HEK293 (cell line): ENCODE results near the gene LHFPL2.

Experiments used
- CTCF ChIA-PET: fragments of 350-600 bp; formaldehyde crosslinking; extraction: SDS; loops from one replicate; lab custom pipeline; 2021; ENCODE audit warnings: antibody characterized with exemption; lab: Yijun Ruan, JAX
- POLR2A ChIA-PET: fragments of 300-600 bp; formaldehyde crosslinking; extraction: SDS; loops from one replicate; lab custom pipeline; 2020; ENCODE audit warnings: antibody characterized with exemption, inconsistent platforms; lab: Yijun Ruan, JAX
- H3K27ac ChIP-seq: fragments of 200-500 bp; sonication (Bioruptor generic); 2 replicates; pipeline ENCODE4 v1.5.1; 2014; ENCODE audit warnings: low read depth, low read length, control low read depth, inconsistent platforms; ENCODE audit errors: extremely low read depth
- H3K36me3 ChIP-seq, 2 experiments: fragments of 200-500 bp in 1 of 2; sonication (Bioruptor generic) in 1 of 2; 1 replicate in 1 of 2; 2 replicates in 1 of 2; pipeline ENCODE4 v1.5.1; 2014 to 2017; ENCODE audit warnings: inconsistent platforms in 2 of 2, low read length in 2 of 2; ENCODE audit not compliant: control insufficient read depth in 2 of 2, insufficient read depth in 1 of 2
- H3K4me1 ChIP-seq: fragments of 200-500 bp; sonication (Bioruptor generic); 2 replicates; pipeline ENCODE4 v1.5.1; 2014; ENCODE audit warnings: mild to moderate bottlenecking, low read length, inconsistent platforms; ENCODE audit not compliant: control insufficient read depth, insufficient read depth
- H3K4me3 ChIP-seq: 2 replicates; pipeline ENCODE4 v1.5.1; 2011; ENCODE audit warnings: low read depth, mild to moderate bottlenecking, control low read depth, low read length, moderate library complexity
- H3K9me3 ChIP-seq: fragments of 200-500 bp; sonication (Bioruptor generic); 2 replicates; pipeline ENCODE4 v1.5.1; 2014; ENCODE audit warnings: low read depth, low read length, inconsistent platforms; ENCODE audit not compliant: control insufficient read depth, insufficient read depth
- OSR2 ChIP-seq: fragments of 450-650 bp; formaldehyde crosslinking; IDR thresholded peaks from 2 replicates; pipeline ENCODE4 v1.5.1; 2016; ENCODE audit warnings: missing biosample characterization, missing genetic modification characterization
- SP3 ChIP-seq: fragments of 450-650 bp; formaldehyde crosslinking; IDR thresholded peaks from 2 replicates; pipeline ENCODE4 v1.5.1; 2016; ENCODE audit warnings: missing biosample characterization, missing genetic modification characterization
- TCF7L2 ChIP-seq: IDR thresholded peaks from 2 replicates; pipeline ENCODE4 v1.6.1; 2011; ENCODE audit warnings: low read depth, mild to moderate bottlenecking, inconsistent platforms, low read length, moderate library complexity, borderline replicate concordance
- TSHZ1 ChIP-seq: fragments of 450-650 bp; formaldehyde crosslinking; IDR thresholded peaks from 2 replicates; pipeline ENCODE4 v1.5.1; 2016; ENCODE audit warnings: missing biosample characterization, missing genetic modification characterization, borderline replicate concordance
- ZFP3 ChIP-seq: fragments of 450-650 bp; formaldehyde crosslinking; IDR thresholded peaks from 2 replicates; pipeline ENCODE4 v1.5.1; 2016; ENCODE audit warnings: low read depth, missing biosample characterization, missing genetic modification characterization
- ZNF19 ChIP-seq: fragments of 450-650 bp; formaldehyde crosslinking; IDR thresholded peaks from 2 replicates; pipeline ENCODE4; 2016; ENCODE audit warnings: missing biosample characterization, missing genetic modification characterization, low read depth
- ZNF202 ChIP-seq: fragments of 450-650 bp; formaldehyde crosslinking; IDR thresholded peaks from 2 replicates; pipeline ENCODE4 v1.5.1; 2016; ENCODE audit warnings: missing biosample characterization, missing genetic modification characterization, borderline replicate concordance
- ZNF266 ChIP-seq: fragments of 450-650 bp; formaldehyde crosslinking; IDR thresholded peaks from 2 replicates; pipeline ENCODE4 v1.5.1; 2016; ENCODE audit warnings: missing biosample characterization, missing genetic modification characterization, low read depth
- ZNF423 ChIP-seq: fragments of 450-650 bp; formaldehyde crosslinking; IDR thresholded peaks from 2 replicates; pipeline ENCODE4 v1.5.1; 2016; ENCODE audit warnings: missing biosample characterization, missing genetic modification characterization
- ZNF530 ChIP-seq: fragments of 450-650 bp; formaldehyde crosslinking; IDR thresholded peaks from 2 replicates; pipeline ENCODE4 v1.5.1; 2016; ENCODE audit warnings: low read depth, missing biosample characterization, missing genetic modification characterization
- ZNF549 ChIP-seq: fragments of 450-650 bp; IDR thresholded peaks from 2 replicates; pipeline ENCODE4 v1.5.1; 2018; ENCODE audit warnings: missing biosample characterization, missing genetic modification characterization, mild to moderate bottlenecking, inconsistent platforms, moderate library complexity
- ZNF654 ChIP-seq: fragments of 450-650 bp; formaldehyde crosslinking; IDR thresholded peaks from 2 replicates; pipeline ENCODE4 v1.5.1; 2016; ENCODE audit warnings: low read depth, missing biosample characterization, missing genetic modification characterization
- ZNF768 ChIP-seq: fragments of 450-650 bp; formaldehyde crosslinking; IDR thresholded peaks from 2 replicates; pipeline ENCODE4 v1.5.1; 2018; ENCODE audit warnings: missing biosample characterization, mild to moderate bottlenecking, missing genetic modification characterization
- TF ChIP-seq, protein P1 (sequence below): fragments of 450-650 bp; formaldehyde crosslinking; IDR thresholded peaks from 2 replicates; pipeline ENCODE4 v1.5.1; 2016; ENCODE audit warnings: missing biosample characterization, missing genetic modification characterization
- TF ChIP-seq, protein P2 (sequence below): fragments of 450-650 bp; formaldehyde crosslinking; IDR thresholded peaks from 2 replicates; pipeline ENCODE4 v1.5.1; 2016; ENCODE audit warnings: missing biosample characterization, missing genetic modification characterization, low read depth
- TF ChIP-seq, protein P3 (sequence below): fragments of 450-650 bp; formaldehyde crosslinking; IDR thresholded peaks from 2 replicates; pipeline ENCODE4 v1.5.1; 2016; ENCODE audit warnings: missing biosample characterization, missing genetic modification characterization
- TF ChIP-seq, protein P4 (sequence below): fragments of 450-650 bp; formaldehyde crosslinking; IDR thresholded peaks from 2 replicates; pipeline ENCODE4 v1.5.1; 2016; ENCODE audit warnings: missing biosample characterization, missing genetic modification characterization
- TF ChIP-seq, protein P5 (sequence below): fragments of 450-650 bp; formaldehyde crosslinking; IDR thresholded peaks from 2 replicates; pipeline ENCODE4 v1.5.1; 2017; ENCODE audit warnings: missing biosample characterization, mild to moderate bottlenecking, missing genetic modification characterization, moderate library complexity

LHFPL2 gene

GRCh38 chr5:78508186-78508765 is 140.3 kb downstream of the LHFPL2 start (continued):
- TF ChIP-seq SP3 (tag by site-specific recombination) (no peak), ZNF530 (tag by site-specific recombination) (no peak)
- TF ChIP-seq, protein P1, sequence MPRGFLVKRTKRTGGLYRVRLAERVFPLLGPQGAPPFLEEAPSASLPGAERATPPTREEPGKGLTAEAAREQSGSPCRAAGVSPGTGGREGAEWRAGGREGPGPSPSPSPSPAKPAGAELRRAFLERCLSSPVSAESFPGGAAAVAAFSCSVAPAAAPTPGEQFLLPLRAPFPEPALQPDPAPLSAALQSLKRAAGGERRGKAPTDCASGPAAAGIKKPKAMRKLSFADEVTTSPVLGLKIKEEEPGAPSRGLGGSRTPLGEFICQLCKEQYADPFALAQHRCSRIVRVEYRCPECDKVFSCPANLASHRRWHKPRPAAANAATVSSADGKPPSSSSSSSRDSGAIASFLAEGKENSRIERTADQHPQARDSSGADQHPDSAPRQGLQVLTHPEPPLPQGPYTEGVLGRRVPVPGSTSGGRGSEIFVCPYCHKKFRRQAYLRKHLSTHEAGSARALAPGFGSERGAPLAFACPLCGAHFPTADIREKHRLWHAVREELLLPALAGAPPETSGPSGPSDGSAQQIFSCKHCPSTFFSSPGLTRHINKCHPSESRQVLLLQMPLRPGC, result peak; percentile 64; the same call in 1 of the 2 replicates

- no peaks in the 10 kb centered on the region for H3K9me3 ChIP-seq
- peak overlapping the region; percentile 53; the same call in 1 of the 2 replicates for H3K27ac ChIP-seq
- peaks cover 45% of the 10 kb centered on the region for H3K4me1 ChIP-seq
- CTCF ChIA-PET, result interaction anchor here (0.6 to 0.7 kb wide), 2 partner anchors 429 to 459 kb away, joined by 3 to 4 read pairs; no protein-coding TSS in a partner anchor
- TF ChIP-seq ZNF549 (no peak), TSHZ1 (tag by site-specific recombination) (no peak), ZNF768 (tag by site-specific recombination) (no peak), ZNF423 (tag by site-specific recombination) (no peak), ZNF654 (tag by site-specific recombination) (no peak), ZNF19 (no peak), ZFP3 (no peak), TCF7L2 (no peak), ZNF266 (tag by site-specific recombination) (no peak), OSR2 (tag by site-specific recombination) (0 out of 2 replicates have a peak, but pooled peaks have one; percentile 44), ZNF202 (tag by site-specific recombination) (no peak)
- TF ChIP-seq, protein P2, sequence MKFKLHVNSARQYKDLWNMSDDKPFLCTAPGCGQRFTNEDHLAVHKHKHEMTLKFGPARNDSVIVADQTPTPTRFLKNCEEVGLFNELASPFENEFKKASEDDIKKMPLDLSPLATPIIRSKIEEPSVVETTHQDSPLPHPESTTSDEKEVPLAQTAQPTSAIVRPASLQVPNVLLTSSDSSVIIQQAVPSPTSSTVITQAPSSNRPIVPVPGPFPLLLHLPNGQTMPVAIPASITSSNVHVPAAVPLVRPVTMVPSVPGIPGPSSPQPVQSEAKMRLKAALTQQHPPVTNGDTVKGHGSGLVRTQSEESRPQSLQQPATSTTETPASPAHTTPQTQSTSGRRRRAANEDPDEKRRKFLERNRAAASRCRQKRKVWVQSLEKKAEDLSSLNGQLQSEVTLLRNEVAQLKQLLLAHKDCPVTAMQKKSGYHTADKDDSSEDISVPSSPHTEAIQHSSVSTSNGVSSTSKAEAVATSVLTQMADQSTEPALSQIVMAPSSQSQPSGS, result no peak
- TF ChIP-seq, protein P3, sequence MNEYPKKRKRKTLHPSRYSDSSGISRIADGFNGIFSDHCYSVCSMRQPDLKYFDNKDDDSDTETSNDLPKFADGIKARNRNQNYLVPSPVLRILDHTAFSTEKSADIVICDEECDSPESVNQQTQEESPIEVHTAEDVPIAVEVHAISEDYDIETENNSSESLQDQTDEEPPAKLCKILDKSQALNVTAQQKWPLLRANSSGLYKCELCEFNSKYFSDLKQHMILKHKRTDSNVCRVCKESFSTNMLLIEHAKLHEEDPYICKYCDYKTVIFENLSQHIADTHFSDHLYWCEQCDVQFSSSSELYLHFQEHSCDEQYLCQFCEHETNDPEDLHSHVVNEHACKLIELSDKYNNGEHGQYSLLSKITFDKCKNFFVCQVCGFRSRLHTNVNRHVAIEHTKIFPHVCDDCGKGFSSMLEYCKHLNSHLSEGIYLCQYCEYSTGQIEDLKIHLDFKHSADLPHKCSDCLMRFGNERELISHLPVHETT, result no peak
- TF ChIP-seq, protein P4, sequence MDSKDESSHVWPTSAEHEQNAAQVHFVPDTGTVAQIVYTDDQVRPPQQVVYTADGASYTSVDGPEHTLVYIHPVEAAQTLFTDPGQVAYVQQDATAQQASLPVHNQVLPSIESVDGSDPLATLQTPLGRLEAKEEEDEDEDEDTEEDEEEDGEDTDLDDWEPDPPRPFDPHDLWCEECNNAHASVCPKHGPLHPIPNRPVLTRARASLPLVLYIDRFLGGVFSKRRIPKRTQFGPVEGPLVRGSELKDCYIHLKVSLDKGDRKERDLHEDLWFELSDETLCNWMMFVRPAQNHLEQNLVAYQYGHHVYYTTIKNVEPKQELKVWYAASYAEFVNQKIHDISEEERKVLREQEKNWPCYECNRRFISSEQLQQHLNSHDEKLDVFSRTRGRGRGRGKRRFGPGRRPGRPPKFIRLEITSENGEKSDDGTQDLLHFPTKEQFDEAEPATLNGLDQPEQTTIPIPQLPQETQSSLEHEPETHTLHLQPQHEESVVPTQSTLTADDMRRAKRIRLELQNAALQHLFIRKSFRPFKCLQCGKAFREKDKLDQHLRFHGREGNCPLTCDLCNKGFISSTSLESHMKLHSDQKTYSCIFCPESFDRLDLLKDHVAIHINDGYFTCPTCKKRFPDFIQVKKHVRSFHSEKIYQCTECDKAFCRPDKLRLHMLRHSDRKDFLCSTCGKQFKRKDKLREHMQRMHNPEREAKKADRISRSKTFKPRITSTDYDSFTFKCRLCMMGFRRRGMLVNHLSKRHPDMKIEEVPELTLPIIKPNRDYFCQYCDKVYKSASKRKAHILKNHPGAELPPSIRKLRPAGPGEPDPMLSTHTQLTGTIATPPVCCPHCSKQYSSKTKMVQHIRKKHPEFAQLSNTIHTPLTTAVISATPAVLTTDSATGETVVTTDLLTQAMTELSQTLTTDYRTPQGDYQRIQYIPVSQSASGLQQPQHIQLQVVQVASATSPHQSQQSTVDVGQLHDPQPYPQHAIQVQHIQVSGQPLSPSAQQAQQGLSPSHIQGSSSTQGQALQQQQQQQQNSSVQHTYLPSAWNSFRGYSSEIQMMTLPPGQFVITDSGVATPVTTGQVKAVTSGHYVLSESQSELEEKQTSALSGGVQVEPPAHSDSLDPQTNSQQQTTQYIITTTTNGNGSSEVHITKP (tag by site-specific recombination), result peak; percentile 69; the same call in 1 of the 2 replicates
- TF ChIP-seq, protein P5, sequence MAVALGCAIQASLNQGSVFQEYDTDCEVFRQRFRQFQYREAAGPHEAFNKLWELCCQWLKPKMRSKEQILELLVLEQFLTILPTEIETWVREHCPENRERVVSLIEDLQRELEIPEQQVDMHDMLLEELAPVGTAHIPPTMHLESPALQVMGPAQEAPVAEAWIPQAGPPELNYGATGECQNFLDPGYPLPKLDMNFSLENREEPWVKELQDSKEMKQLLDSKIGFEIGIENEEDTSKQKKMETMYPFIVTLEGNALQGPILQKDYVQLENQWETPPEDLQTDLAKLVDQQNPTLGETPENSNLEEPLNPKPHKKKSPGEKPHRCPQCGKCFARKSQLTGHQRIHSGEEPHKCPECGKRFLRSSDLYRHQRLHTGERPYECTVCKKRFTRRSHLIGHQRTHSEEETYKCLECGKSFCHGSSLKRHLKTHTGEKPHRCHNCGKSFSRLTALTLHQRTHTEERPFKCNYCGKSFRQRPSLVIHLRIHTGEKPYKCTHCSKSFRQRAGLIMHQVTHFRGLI (tag by site-specific recombination), result no peak
- TF ChIP-seq, all 188 proteins: peak for 2
- POLR2A ChIA-PET, result interaction anchor here (1.5 kb wide), 1 partner anchor 14 kb away, joined by 3 read pairs; no protein-coding TSS in a partner anchor
- H3K4me3 ChIP-seq, result no peak overlapping the region
- H3K36me3 ChIP-seq, result no peaks in the 10 kb centered on the region
Measured at GRCh38 chr5:78507531-78507930, 141.0 kb downstream of the LHFPL2 start.
